ENCODE measurements around the gene FAT3.

Gene FAT3

DNA sequence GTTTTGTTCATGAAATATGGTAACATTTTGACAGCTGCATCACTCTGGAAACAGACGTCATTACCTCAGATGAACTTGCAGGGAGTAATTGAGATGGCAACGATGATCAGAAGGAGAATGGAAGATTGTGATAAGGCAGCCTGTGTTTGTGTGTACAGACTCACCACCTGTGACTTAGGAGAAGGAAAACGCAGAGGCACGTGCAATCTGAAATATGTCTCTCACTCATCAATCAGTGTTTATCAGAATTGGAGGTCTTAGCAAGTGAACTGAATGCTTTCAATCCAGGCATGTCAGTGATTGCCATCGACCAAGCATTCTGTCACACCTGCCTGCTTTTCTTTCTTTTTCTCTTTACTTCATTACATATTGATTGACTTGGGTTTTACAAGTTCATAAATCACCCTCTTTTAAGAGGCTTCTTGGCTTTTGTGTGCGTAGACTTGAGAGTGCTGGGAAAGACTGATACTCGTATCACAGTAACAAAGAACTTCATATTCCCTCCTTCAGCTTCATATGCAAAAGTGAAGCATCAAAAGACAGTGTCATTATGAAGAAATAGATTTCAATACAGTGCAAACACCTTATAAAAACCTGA is 24.6 kb downstream of the FAT3 start:
- no peak for TF ChIP-seq CTCF (conservative IDR thresholded peaks at IDR 0.05; ENCODE audit: low read depth, low read length)
- no peak overlapping the region for H3K4me3 ChIP-seq (ENCODE audit: low read depth, low read length)
- no peak for DNase-seq (ENCODE audit: low read depth)

GRCh38 chr11:92251980-92252379 is 27.4 kb downstream of the FAT3 start:
- TF ChIP-seq CTCF (conservative IDR thresholded peaks at IDR 0.05; ENCODE audit: low read depth, low read length): no peak
- DNase-seq (ENCODE audit: low read depth): peak; percentile 25
- no peak overlapping the region for H3K4me3 ChIP-seq (ENCODE audit: low read depth, low read length)

DNA sequence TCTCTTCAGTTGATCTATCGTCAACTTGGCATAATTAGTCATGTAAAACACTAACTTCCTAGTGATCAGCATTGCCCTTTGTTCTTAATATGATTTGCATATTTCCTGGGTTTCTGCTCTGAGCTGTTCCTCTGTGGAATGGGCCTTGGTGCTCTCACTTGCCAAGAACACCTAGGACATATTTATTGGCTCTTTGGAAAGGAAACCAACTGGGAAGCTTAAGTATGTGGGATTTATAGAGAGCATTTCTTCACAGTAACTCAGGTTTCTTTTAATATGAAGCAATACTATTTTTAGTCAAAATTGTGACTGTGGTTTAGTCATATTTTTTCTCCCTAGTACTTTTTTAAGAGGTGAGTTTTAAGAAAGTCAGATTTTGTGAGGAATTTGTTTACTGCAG is 28.8 kb downstream of the FAT3 start:
- DNase-seq (ENCODE audit: low read depth): no peak
- no peak for TF ChIP-seq CTCF (conservative IDR thresholded peaks at IDR 0.05; ENCODE audit: low read depth, low read length)
- no peak overlapping the region for H3K4me3 ChIP-seq (ENCODE audit: low read depth, low read length)

GRCh38 chr11:92253945-92254344 is 29.3 kb downstream of the FAT3 start:
- TF ChIP-seq CTCF (conservative IDR thresholded peaks at IDR 0.05; ENCODE audit: low read depth, low read length): no peak
- peak; percentile 48 for DNase-seq (ENCODE audit: low read depth)
- H3K4me3 ChIP-seq (ENCODE audit: low read depth, low read length): no peak overlapping the region

- TF ChIP-seq CTCF (conservative IDR thresholded peaks at IDR 0.05; ENCODE audit: low read depth, low read length): no peak
- no peak overlapping the region for H3K4me3 ChIP-seq (ENCODE audit: low read depth, low read length)
- DNase-seq (ENCODE audit: low read depth): no peak
These were observed 32.9 kb downstream of the FAT3 start for GRCh38 chr11:92257536-92257935.

DNA sequence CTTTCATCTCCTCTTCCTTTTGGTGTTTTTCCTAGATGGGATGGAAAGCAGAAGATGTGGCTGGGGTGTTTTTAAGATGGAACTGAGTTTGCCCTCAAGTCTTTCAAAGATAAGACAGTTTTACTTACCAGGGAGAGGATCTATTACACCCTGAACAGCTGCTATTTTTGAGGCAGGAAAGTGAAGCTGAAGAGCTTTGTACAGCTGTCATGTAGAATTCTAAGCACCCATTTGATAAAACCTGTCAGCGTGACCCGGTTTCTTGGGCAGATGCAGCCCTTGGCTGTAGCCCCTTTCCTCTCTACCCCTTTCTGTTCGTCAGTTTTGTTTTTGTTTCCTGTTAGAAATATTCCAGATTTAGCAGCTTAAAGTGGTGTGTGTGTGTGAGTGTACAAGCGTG is 35.2 kb downstream of the FAT3 start:
- DNase-seq (ENCODE audit: low read depth): no peak
- no peak overlapping the region for H3K4me3 ChIP-seq (ENCODE audit: low read depth, low read length)
- no peak for TF ChIP-seq CTCF (conservative IDR thresholded peaks at IDR 0.05; ENCODE audit: low read depth, low read length)

DNA sequence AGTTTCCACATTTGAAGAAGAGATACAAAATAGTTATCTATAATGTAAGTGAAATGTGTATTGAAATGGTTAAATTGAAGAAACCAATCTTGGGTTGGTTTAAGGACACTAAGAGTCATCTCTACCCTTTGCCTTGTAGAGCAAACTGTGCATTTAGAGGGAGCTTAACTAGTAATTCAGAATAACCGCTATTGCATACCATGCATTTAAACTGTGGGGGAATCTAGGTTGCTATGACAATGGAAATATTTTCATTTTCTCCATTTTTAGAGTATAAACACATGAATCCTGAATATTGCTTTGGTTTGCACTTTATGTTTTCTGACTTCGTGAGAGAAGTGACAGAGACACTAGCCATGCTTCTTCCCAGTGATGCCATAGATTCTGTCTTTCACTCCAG is 39.7 kb downstream of the FAT3 start:
- H3K4me3 ChIP-seq (ENCODE audit: low read depth, low read length): no peak overlapping the region
- no peak for DNase-seq (ENCODE audit: low read depth)
- no peak for TF ChIP-seq CTCF (conservative IDR thresholded peaks at IDR 0.05; ENCODE audit: low read depth, low read length)

All from choroid plexus epithelial cell (primary cell).